NCI-H510A treated with DMSO at 0.1 percent for 48 hours (cell line): ENCODE measurements around the gene TRAK1.

Source experiments
- DNase-seq: peaks from one replicate; lab custom pipeline; 2025; lab: John Stamatoyannopoulos, UW

Gene TRAK1

DNA sequence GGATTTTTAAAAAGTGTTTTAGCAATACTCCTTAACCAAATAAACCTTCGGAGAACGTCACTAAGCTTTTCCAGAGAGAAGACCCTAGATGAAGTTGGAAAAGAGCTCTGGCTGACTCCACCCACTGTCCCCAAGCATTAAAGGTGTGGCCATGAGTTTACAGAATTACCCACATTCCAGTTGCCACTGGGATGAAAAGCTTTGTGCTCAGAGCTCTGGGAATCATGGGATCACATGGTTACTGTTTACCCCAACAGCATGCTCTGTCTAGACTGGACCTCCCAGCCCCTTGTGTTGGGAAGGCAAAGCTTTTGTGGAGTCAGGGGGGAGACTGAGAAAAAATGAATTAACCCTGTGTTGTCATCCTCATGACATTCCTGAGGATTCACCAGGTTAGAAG, 119.6 kb downstream of the TRAK1 start:
- no peak for DNase-seq

- peak; percentile 11 for DNase-seq
Measured at GRCh38 chr3:42213417-42213816, 122.3 kb downstream of the TRAK1 start.

DNA sequence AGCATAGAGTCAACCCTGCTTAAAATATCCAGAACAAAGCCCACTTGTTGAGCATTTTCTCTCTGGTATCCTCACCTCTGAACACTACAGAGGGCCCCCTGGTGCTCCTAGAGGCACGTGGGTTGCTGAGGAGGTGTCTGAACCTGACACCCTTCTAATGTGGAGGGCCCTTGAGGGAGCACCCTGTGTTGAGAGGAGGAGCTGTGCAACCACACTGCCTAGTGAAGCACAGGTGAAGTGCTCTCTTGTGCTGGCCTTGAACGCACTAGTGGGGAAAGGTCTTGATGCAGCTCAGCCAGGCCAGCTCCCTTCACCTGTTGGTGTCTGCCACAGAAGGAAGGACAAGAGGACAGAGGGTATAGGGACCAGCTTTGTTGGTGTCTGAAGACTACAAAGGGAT, 122.9 kb downstream of the TRAK1 start:
- DNase-seq, result peak; percentile 80

GRCh38 chr3:42214565-42215283, 123.6 kb downstream of the TRAK1 start:
- no peak for DNase-seq

DNA sequence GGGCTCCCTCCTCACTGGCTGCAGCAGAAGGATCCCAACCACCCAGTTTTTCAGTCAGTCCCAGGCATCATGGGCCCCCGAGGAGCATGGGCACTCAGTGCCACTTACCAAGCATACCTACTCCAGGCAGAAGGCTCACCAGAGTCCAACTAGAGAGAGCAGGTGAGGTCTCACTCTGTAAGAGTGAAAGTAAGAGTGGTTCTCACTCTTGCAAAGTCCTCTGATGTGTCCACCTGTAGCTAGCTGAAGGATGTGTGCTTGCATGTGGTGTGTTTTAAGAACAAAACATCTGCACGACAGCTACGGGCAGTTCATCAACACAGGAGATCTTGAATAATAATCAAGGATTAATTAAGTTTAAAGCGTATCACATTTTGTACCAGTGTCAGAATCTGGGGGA, 125.1 kb downstream of the TRAK1 start:
- DNase-seq, result peak; percentile 15

- no peak for DNase-seq
Measured at GRCh38 chr3:42216931-42217333, 125.8 kb downstream of the TRAK1 start.

DNA sequence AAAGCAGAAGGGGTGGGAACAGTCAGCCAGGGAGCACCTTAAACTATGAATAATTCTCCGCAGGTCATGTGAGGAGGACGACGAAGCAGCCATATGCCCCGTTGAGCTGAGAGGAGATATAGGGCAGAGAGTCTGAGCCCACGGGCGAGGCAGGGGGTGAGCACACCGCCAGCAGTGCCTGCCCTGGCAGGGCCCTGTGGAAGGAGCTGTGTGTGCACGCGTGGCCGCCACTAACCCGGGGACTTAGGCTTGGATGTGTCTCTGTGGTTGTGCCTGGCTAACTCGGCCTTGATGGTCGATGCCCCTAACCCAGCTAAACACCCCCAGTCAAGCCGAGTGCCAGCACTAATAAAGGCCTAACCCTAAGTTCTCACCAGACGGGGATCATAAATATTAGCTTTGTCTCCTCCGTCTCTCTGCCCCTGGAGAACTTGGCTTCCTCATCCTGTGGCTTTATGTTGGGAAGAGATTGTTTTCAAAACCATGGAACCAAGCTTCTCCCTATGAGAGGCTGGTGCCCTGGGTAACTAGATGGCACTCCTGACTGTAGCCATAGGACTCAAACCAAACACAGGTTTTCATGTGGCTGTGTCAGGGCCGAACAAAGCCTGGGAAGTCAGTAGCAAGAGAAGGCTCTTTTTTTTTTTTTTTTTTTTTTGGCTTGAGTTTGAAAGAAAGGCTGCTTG, 129.4 kb downstream of the TRAK1 start:
- DNase-seq, result no peak

- DNase-seq, result no peak
Measured at GRCh38 chr3:42222942-42223693, 132.0 kb downstream of the TRAK1 start.

GRCh38 chr3:42224178-42224577, 133.0 kb downstream of the TRAK1 start:
- DNase-seq, result no peak

DNA sequence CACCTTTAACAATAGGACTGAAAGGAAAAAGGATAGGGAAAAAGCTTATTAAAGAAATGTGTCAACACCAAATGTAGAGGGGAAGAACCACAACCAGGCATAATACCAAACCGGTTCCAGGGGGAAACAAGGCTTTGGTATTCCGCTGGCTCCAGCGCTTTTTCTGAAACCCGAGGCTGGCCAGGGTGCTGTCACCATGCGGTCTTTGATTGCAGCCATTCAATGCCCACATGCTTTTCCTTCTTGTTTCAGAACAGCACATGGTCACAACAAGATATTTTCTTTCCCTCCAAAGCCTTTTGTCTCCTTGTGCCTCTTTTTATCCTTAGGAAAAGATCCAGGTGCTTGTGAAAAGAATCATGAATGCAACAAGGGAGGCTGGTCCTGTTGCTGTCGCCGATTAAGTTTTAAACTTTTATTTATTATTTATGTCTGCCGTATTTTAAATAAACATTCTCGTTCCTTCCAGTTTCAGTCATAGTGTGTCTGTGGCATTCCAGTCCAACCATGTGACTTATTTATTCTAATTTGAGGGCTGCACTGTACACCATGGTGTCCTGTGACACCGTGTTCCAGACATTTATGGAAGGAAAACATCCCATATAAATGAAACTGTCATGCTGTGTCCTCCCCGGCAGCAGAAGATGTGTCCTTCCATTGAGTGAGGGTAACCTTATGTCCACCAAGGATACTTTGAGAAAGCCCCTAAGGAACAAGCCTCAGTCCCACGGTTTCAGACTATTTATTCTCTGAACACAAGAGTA, 133.7 kb downstream of the TRAK1 start:
- no peak for DNase-seq

DNA sequence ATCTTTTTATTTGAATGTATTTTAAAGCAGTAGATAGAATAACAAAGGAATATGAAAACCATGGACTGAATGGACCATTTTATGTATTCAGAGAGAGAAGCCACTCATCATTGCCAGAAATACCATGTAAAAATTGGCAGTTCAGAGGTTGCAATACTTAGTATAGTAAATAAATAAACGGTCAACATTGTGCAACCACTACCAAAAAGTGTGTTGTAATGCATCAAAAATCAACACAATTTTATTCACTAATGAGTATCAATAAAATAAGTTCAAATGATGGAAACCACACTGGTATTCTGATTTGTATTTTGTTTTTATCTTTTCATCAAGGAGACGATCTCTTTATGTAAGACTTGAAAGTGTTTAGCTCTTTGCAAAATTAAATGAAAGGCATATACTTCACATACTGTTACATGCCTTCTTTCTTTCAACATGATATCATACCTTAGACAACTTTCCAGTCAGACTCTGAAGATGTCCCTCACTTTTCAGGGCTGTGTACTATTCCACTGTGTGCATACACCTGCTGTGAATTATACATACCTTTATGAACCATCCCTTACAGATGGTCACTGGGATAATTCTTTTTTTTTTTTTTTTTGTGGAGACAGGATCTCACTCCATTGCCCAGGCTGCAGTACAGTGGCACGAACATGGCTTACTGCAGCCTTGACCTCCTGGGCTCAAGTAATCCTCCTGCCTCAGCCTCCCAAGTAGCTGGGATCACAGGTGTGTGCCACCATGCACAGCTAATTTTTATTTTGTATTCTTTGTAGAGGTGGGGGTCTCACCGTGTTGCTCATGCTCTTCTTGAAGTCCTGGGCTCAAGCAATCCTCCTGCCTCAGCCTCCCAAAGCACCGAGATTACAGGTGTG, 134.6 kb downstream of the TRAK1 start:
- DNase-seq, result no peak

DNA sequence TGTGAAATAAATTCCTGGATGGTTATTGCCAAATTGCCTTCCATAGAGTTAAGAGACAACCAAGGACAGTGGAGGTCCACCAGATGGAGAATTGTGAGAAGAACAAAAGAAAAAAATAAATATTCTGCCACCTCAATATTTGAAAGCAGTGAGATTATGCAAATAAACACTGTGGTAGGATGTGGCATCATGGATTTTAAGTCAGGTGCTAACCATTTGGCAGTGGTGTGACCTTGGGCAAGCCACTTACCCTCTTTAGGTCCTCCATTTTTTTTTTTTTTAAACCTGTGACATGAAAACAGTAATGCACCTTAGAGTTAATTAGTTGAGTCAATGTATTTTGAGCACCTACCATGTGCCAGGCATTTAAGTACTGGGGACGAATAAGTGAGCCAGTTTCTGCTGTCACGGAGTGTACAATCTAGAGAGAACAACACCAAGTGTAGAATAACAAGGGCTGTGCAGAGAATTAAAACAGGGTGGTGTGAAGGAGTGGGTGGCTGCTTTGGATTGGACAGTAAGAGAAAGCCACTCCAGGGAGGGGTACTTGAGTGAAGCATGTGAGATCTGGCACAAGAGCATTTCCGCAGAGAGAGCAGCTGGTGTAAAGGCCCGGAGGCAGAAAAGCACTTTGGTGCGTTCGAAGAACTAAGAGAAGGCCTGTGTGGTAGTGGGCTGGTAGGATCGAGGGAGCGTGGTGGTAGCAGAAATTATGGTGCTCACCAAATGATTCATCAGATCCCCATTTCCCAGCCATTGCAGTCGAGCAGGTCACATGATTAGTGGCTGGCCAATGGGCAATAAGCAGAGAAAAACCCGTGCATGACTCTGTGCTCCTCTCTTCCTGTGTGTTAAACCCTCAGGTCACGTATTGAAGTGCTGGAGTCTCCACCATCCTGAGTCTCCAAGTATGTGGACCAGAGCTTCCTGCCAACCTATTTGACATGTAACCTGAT, 135.6 kb downstream of the TRAK1 start:
- DNase-seq, result peak; percentile 82

GRCh38 chr3:42228796-42229195, 137.6 kb downstream of the TRAK1 start:
- no peak for DNase-seq

DNA sequence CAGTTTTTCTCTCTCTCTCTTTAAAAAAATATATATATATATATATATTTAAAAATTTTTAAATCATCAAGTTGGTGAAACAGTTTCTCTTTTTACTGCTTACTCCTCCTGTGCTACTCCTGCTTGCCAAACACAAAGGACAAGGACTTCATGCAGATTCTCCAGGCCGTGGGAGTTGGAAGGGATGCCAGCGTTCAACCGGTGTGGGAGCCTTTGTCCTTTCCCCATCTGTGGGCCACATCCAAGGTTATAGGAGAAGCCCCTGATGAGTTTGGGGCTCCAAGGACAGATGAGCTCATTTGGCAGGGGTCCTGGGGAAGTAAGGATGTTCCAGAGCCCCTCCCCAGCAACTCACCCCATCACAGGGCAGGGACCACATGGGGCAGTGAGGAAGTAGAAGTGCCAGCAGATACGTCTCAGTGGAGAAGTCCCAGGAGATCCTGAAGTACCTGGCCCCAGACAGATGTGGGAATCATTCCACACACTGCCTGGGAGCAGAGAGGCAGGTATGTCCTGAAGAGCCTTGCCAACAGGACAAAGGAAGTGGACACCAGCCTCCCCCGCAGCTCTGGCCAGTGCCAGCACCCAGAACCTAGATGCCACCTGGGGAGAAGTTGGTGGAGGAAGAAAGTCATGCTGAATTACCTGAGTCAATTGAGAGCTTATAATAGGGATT, 138.2 kb downstream of the TRAK1 start:
- no peak for DNase-seq

DNA sequence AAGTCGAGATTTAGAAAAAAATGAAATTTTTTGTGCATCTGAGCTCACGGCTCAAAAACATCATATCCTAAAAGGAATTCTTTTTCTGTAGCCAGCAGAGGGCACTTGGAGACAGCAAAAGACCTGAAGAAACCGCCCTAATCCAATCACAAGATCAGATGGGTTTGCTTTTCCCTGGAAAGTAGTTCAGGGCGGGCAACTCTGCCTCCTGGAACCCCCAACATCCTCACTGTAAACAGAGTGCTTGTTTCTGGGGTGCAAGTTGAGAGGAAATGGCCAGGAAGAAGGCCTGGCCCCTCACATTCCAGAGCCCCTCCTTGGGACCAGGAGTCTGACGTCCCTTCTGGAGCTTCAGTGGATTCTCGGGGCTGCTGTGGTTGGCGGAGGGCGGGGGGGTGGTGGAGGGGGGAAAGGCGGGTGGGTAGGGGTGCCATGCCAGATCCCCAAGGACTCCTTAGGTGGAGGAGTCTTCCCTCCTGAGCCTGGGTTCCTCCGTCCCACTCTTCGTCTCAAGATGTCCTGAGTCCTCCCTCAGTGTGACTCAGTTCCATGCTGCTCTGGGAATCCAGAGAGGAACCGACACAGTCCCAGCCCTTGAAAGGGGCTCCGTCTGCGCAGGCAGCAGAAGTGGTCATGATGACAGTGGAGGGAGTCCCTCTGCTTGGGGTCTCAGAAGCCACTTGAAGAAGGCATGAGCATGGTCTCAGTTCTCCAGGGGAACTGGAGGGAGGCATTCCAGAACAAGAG, 139.0 kb downstream of the TRAK1 start:
- DNase-seq, result peak; percentile 66

DNA sequence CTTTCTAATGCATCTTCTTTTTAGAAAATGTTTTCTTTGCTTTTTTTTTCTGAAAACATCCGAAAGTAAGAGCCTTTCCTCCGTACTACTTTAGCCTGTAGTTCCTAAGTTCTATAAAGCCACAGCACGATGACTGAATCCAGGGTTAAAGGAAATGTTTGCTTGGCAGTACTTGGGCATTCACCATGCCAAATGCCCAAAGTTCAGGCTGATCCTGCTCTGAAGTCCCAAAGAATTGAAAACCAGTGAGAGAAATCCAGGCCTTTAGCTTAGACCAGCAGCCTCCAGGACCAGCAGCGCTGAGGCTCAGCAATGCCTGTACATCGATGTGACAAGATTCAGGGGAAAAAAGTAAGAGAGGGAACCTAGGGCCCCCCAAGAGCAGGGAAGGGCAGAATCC, 139.7 kb downstream of the TRAK1 start:
- no peak for DNase-seq

DNA sequence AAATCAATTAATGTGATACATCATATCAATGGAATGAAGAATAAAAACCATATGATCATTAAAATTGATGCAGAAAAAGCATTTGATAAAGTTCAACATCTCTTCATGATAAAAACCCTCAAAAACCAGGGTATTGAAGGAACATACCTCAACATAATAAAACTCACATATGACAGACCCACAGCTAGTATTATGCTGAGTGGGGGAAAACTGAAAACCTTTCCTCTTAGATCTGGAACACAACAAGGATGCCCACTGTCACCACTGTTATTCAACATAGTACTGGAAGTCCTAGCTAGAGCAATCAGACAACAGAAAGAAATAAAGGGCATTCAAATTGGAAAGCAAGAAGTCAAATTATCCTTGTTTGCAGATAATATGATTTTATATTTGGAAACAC, 144.4 kb downstream of the TRAK1 start:
- no peak for DNase-seq

- no peak for DNase-seq
Measured at GRCh38 chr3:42236611-42237010, 145.5 kb downstream of the TRAK1 start.

DNA sequence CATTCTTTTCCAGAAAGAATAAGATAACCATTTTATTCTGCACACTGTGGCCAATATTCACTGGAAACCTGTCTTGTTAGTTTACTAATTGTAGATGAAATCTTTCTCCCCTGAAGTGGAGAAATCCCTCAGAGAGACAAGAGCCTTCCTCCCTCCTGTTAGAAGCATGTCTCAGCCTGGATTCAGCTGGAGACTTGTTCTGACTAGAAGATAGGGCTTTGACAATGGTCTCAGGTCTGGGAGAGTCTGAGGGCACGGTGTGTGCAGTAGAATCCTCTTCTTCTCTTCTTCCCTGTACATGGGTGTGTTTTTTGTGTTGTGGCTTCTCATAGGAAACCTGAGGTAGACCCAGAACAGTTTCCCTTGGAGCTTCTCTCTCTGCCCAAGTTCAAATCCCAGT, 154.9 kb downstream of the TRAK1 start:
- no peak for DNase-seq
